ENCODE results near the gene PGAM4.
"Not testable (repeated sequence)": the region's sequence is repeated elsewhere in the genome, so short reads cannot be mapped to it uniquely, and the experiment has no call there.

Gene PGAM4

DNA sequence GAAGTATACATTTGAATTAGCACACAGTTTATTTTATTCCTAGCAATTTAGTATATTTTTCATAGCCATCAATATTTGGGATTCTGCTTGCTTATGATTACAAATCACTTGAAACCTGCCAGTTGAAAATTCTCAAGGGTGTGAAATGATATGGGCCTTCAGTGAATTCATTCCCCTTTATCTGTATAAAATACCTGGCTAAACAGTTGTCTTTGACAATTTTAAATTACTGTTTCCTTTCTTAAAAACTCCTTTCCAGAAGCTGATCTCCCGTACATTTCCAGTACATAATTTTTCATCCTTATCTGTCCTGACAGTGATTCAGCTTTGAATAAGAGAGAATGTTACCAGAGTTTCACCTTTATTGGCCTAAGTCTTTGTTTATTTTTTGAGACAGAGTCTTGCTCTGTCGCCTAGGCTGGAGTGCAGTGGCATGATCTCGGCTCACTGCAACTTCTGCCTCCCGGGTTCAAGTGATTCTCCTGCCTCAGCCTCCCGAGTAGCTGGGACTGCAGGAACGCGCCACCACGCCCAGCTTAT is 45.0 kb downstream of the PGAM4 start:
- DNase-seq = no peak

DNA sequence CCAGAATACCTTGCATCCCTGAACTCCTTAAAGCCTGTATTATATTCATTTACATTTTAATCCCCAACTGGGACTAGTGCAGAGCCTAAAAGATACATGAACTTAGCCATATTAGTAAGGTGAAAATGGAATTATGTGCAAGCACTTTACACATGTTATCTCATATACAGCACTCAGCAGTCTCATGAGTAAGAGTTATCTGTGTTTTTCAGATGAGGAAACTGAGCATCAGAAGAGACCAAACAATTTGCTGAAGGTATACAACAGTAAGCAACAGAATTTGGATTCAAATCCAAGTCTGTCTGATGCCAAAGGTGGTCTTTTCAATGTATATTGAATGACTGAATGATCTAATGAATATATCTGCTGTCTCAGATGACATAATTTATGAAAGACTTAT is 46.7 kb downstream of the PGAM4 start:
- peak; percentile 61 for DNase-seq

DNA sequence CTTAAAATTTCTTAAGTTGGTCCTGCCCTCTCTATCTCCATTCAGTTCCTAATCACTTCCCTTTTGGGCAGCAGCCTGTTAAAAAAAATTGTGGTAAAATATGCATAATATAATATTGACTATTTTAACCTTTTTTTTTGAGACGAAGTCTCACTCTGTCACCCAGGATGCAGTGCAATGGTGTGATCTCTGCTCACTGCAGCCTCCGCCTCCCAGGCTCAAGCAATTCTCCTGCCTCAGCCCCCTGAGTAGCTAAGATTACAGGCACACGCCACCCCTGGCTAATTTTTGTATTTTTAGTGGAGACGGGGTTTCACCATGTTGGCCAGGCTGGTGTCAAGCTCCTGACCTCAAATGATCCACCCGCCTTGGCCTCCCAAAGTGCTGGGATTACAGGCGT is 50.1 kb downstream of the PGAM4 start:
- not testable (repeated sequence) for DNase-seq

DNA sequence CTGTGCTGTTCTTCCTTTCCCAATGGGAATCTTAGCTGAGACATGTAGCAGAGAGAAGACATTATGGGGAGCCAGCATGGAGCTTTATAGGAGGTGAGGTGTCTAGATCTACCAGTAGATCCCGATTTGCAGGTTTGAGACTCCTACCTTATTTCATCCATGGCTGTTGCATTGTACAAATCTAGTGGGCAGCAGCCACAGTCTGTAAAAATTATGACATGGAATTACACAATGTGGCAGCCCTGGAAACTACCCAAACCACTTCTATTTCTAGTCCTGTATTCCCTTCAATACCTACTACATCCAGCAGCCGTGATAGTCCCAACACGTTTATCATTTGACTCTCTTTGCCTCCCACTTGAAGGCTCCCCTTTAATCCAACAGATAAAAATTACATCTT is 50.9 kb downstream of the PGAM4 start:
- peak; percentile 32 for DNase-seq

Measured in hematopoietic multipotent progenitor cell treated with erythropoietin and hydrocortisone succinate and interleukin-3 and kit ligand, for 4 days (in vitro differentiated cells).